Stimulated activated CD8-positive, alpha-beta memory T cell treated with anti-CD3 and anti-CD28 coated beads, Interleukin-15, amount 100 ng/mL, for 4 hours (primary cell): ENCODE data around the gene CDK5R1.

ENCODE experiments used
- DNase-seq, 2 donors: peaks; one replicate each; pipeline ENCODE4 v3.0.0-alpha.2; 2020; ENCODE audit warnings: low read depth in 2 of 2

CDK5R1 gene

DNA sequence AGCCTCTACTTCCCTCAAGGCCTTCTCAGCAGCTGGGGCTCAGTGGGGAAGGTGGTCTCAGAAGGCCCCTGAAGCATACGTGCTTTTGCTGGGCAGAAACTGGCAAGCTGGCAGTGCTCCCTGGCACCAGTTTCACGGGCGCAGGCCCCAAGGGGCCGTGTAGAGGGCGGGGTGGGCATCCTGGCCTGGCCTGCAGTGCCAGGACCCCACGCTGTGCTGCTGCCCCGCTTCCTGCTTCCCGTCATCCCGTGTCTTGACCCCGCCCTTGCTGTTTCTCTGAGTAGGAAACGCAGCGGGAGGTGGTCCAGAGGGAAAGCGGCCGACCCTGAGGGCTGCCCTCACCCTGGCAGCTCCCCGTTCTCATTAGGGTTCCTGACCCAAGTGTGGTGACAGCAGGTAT is 6.8 kb downstream of the CDK5R1 start:
- DNase-seq = no peak

DNA sequence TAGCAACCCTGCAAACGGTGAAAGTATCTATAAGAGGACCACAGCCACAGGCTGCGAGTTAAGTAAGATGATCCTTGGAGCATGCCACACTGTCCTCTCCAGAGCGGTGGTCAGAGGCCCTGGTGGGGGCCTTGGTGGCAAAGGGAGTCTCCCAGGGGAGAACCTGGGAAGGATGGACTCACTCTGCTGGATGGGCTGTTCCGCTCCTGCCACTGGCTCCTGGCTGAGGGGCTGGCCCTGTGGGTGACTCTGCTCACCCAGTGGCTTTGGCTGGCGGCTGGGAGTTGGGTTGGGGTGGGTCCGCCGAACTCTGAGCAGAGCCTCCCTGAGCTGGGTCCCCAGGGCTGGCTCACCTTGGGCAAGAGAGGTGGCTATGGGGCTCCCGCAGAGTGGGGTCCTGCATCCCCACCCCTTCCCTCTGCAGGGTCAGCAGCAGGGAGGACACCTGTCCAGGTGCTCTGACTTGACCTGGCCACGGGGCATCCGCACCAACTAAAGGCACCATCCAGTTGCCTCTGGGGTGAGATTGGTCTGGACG is 7.3 kb downstream of the CDK5R1 start:
- no peak for DNase-seq

DNA sequence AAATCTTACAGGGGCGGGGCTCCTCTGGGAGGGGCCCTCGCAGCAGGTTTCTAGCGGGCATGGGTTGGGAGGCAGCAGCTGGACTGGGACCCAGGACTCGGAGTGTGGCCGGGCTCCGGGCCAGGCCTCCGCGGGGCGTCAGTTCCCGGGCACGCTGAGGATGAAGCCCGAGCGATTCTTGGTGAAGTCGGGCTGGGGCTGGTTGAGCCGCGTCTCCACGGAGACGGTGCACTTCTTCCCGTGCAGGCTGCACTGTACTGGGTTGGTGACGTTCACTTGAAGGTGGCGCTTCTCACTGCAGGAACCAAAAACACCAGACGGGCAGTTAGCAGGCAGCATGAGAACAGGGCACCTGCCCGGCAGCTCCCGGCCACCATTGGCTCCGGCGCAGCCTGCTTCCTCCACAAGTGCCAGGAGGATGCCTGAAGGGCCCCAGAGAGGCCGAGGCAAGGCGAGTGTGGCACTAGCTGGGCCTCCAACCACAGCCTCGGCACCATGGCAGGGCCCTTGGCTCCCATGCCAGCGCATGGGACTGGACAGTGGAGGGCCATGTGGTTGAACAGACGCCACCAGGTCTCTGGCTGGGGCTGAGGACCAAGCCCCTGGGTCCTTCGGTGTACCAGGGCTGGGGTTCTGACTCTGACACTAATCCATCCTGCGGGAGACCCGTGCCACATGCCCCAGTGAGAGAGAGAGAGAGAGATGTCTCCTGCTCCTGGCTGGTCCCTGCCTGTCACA is 8.0 kb downstream of the CDK5R1 start:
- DNase-seq = no peak

DNA sequence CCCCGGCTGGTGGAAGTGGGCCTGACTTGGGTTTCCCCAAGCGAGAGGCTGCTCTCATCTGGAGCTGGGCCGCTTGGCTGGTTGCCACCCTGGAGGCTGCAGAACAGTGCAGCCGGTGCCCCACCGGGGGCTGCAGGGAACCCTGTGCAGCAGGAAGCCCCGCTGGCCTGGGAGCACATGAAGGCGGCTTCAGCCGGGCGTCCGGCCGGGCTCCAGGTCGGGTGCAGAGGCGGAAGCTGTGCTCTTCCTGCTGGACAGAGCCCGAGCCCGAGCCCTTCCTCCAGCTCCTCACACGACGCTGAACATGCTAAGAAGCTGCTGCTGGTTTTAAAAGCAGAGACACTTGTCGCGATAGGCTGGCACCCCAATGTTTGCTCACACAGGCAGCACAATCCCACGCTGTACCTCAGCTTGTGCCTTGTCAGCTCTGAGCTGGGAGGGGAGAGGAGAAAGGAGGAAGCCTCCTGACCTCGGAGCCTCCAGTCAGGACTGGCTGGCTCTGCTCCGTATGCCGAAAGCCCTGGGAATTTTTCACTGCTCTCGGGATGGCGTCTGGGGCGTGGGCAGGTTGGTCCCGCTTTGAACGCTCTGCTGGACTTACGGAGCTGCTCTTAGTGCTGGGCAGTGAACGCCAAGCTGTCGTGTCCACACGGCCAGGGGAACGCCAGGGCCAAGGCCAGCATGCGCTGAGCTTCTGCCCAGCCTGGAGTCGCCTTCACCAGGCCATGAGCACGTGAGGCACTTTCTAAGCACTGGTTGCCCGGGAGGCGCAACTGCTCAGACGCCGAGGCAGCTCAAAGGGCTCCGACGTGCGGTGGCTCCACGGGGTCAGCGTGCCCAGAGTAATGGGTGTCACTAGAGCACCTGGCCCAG is 8.8 kb downstream of the CDK5R1 start:
- no peak for DNase-seq

DNA sequence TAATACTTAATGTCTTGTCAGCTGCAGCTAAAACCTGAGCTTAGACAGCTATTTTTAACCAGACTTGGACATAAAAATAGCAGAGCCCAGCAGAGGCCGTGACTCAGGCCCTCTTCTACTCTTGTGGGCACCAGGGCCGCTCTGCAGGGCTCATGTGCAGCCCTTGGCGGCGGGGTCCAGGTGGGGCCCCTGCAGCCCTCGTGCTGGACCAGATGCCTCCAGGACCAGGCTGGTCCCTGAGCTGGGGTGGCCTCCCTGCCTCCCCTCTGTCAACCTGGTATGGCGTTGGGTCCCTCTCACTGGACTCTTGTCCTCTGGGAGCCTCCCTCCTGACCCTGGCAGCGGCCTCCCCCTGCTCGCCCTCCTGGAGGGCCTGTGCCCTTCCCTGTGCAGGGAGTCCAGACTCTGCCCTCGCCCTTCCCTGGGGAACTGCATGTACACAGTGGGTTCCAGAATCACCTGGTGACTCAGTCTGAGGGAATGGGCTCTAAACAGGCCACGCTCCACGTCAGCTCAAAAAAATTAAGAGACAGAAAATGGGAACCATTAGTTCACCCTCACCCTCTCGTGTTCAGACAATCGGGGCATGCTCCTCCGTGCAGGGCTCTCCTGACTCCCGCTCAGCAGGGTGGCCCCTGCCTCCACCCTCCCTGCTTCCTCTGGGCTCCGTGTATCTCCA is 9.7 kb downstream of the CDK5R1 start:
- no peak for DNase-seq

DNA sequence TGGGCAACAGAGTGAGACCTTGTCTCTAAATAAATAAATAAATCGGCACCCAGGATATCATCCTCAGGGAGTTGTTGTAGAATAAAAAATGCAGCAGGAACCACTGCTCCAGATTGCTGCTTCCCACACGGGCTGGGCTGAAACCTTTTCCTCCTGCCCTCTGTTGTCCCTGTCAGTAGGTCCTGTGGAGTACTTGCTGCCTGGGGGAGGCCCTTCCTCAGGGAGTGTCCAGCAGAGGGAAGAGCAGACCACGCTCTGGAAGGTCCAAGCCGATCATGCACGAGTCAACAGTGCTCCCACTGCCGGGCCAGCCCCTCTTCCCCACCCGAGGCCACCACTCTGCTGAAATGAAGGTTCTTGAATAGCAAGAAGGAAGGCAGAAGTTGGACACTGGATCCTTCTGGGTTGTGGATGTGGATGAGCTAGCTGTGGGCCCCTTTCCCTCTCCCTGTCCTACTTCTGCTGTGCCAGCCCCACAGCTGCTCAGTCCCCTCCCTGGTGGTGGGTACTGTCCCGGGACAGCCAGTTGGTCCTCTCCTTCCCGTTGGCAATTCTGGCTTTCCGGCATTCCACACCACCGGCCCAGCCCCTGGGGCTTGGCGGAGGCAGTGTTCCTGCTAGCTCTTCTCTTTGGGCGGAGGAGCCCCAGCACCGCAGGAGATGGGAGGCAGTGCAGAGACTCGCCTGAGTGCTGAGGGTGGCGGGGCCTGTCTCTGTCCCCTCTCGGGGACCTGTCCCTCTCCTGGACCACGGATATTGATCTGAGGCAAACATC is 10.8 kb downstream of the CDK5R1 start:
- no peak for DNase-seq

DNA sequence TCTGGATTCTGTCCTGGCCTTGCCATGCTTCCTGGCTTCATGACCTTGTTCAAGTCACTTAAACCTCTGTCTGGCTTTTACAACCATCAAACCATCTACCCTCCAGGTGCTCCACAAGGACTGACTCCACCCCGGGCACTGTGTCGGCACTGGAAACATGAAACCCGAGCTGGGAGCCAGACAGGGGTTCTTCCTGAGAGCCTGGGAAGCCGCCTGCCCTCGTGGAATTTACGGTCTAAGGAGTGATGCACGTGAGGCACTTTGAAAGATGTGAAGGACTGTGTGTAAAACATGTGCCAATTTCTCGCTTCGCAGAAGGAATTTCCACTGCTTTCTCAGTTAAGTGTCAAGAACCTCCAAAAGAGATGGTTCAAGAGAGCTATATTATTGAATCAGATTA is 11.6 kb downstream of the CDK5R1 start:
- no peak for DNase-seq

DNA sequence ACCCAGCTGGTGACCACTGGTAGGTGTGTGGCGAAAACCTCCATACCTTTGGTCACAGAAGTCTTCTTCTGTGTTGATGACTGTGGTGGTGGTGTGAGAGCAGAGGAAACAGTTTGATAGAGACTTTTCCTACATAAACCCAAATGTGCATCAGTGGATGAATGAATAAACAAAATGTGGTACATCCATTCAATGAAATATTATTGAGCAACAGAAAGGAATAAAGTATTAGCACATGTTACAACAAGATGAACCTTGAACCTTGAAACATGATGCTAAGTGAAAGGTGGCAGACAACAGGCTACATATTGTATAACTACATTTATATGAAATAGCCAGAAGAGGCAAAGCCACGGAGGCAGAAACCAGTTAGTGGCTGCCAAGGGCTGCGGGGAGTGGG is 15.2 kb downstream of the CDK5R1 start:
- no peak for DNase-seq

DNA sequence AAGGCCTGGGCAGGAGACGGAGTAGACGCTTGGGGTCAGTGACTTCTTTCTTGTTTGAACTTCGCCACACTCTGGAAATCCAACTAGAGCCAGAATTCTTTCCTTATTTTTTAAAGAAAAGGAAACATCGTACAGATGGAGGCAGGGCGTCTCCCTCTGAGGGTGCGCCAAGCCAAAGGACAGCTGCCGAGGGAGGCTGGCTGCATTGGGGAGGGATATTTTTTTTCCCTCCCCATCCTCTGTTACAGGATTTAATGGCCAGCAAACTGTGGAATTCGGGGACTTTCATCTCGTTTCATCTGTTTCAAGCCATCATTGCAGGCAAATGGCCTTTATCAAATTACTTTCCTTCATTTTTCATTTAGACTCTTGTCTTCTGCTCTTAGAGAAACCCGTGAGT is 15.9 kb downstream of the CDK5R1 start:
- DNase-seq = no peak

DNA sequence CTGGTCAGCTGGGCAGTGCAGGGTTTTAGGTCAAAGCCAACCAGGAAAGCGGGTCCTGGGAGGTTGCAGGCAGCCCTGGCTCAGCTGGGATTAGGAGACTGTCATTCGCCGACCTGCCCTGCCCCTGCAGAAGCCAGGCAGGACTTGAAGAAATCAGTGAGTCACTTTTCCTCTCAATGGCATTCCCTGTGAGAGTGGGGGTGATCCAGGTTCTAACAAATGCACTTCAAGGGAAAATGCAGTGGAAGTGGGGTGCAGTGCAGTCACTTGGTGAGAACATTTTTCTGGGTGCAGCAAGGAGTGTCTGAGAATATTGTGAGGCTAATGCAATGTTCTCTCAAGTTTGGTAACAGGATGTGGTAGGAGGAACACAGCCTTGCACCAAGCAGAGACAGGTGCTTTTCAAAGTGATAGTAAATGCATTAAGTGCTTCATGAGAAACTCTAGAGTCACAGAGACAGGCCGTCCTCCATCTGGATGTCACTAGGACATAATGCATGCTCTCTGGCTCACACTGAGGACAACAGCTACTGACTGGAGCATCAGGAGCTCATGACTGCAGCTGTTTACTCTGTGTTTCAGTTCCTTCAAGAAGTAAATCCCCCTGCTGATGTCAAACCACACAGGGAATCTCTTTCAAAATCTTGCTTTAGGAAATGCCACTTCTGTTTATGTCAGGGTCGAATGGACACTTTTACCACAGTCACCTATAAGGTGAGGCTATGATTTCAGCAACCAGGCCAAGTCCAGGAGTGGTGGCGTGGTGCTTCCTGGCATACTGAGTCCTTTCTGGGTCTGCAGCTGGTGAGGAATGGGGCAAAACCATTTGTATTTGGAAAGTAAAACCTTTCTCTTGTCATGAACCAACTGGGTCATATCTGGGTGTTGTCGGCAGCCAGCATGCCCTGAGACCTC is 16.7 kb downstream of the CDK5R1 start:
- no peak for DNase-seq

DNA sequence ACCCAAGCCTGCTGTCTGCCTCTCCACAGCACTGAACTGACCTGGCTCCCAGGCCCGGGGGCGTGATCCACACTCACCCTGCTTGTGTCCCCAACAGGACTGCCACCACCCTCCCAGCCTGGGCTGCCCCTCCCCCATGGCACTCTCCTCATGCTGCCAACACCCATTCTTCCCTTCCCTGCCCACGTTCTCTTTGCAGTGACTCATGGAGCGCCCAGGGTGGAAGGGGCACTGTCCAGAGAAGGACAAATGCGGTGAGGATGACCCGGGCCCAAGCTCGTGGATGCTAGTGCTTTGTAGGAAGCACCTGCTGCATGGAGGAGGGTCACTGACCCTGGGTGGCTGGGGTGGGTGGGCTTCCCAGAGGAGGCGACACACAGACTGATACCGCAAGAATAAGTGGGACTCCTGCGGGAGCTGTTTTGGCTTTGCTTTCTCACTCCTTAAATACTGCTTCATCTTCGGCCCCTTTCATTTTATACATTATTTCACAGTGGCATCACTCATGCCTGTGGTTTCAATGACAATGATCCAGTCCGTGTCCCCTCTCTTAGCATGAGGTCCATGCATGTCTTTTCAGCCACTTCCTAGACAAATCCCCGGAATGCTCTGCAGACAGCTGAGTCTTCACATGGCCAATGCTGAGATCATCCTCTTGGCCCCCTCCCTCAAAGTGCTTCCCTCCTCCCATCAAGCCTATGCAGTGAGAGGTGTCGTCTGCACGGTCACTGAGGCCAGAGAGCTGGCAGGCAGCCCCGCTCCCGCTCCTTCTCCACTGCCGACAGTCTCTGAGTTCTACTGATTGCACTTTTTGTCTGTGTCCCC is 17.6 kb downstream of the CDK5R1 start:
- DNase-seq = no peak

DNA sequence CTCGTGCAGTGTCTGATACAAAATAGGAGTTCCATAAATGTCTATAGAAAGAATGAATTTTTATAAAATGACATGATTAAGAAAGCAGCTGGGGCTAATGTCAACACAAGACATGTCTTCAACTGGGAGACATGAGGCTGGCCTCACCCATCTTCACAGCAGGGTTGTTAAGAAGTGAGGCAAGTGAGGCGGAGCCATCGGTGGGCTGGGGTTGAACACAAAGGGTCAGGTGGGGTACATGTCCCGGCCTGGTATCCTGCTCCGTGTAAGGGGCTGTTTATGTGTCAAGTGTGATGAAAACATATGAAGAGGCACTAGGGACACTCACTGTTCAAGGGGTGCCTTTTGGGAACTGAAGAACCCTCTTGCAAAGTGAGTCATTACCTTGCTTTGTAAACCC is 22.1 kb downstream of the CDK5R1 start:
- DNase-seq = no peak

DNA sequence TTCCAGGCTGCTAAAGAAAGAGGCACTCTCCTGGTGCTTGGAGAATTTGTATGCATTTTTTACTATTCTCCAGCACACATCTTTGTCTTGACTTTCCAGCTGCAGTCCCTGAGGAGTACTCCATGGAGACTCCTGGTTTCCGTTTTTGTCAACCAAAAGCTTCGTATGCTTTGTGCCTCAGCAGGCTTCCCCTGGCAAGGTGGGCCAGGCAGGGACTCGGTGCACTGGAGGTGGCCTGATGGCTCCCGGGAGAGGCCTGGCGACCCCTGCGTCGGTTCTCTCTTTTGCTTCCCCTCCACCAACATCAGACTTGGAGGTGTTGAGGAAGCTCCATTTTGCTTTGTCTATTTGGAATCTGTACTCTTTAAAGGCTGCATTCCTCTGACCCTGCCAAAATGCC is 23.7 kb downstream of the CDK5R1 start:
- DNase-seq = no peak

DNA sequence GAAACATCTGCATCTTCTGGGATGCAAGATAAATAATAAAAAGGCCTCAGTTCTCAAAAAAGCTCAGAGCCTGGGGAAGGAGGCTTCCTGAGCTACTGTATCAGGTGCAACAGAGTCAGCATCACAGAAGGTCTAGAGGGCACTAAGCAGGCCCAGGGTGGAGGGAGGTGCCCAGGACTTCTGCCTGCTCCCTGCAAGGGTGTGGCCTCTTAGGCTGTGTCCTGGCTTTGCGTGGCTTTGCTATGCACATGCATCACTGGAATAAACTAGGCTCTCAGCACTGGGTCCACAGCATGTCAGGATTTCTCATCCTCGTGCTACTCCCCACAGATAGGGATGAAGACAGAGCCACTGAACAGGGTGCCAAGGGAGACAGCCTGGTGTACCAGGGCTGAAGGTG is 25.5 kb downstream of the CDK5R1 start:
- no peak for DNase-seq

DNA sequence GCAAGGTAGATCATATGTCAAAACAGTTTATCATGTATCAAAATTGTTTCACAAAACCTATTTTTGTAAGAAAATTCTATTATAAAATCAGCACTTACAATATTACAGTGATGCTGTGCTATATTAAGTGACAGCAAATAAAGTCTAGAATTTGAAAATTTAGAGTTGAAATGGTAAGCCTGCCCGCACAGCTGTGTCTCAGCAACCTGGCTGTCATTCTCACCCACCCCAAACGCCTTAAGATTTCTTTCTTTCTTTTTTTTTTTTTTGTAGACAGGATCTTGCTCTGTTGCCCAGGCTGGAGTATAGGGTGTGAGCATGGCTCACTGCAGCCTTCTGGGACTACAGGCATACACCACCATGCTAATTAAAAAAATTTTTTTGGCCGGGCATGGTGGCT is 26.8 kb downstream of the CDK5R1 start:
- DNase-seq = no peak

DNA sequence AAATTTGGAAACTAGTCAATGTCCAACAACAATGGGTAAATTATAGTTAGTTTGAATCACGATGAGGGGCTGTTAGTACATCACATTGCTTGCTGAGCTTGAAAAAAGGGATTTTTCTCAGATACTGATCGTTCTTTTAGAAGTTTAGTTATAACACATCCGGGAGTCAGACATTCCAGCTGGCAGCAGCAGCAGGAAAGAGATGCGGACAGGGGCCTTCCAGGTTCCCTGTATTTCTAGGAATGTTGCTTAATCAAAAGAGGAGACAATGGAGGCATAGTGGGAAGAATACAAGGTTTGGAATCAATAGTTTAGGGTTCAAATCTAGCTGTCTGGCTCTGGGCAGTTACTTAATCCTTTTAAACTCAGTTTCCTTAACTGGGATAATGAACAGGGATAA is 27.8 kb downstream of the CDK5R1 start:
- no peak for DNase-seq

DNA sequence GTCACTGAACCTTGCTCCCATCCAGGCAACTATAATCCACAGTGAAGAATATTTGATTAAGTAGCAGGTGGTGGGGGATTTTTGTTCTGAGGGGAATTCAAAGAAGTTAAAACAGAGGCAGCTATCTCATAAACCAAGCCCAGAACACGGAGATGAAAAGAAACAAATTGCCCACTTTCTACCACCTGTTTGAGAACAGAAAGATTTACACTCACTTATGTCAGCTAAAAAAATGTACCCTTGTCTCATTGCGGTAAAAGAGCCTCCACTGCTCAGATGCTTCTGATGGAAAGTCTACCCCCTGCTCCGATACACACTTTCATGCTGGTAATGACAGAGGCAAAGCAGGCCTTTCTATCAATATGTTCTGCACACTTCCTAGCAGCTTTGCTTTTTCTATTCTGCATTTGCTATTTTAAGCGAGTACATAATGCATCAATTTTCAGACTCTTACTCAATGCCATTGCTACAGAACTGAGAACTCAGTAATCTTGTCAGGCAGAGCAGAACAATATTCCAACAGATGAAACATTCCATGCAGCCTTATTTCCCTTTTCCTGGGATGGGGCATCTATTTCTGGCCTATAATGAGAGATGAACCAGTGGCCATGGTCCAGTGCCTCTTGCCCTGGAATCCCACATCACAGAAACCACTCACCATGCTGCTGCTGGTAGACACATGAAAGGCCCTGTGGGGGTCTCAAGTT is 29.0 kb downstream of the CDK5R1 start:
- DNase-seq = no peak

DNA sequence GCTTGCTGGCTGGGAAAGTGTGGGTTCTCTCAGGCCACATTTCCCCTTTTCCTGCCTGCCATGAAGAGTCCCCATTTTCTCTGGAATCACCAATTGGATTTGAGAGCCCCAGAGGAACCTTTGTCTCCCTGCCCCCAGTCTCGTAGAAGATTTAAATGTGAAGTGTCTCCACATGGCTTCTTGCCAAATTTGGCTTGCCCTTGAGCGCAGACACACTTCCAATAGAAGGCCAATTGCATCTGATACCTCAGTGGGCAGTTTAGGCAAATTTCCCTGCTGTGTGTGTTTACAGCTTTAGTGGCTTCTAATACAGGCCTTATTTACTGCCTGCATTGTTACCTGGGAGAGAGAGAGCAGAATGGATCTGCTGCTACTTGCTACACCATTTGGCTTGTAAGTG is 29.7 kb downstream of the CDK5R1 start:
- no peak for DNase-seq
